ENCODE results near the gene COASY. TPM values are rescaled to one million over a fixed set of nuclear protein-coding genes. Genes with fewer than 3 reads are reported as not detected.
A peak's percentile ranks its signal among the peaks of the same experiment; 100 is the strongest.

The COASY gene
- total RNA-seq, 4 donors from 2014 or later: 13.4 to 27.5 (median 22.4) TPM

DNA sequence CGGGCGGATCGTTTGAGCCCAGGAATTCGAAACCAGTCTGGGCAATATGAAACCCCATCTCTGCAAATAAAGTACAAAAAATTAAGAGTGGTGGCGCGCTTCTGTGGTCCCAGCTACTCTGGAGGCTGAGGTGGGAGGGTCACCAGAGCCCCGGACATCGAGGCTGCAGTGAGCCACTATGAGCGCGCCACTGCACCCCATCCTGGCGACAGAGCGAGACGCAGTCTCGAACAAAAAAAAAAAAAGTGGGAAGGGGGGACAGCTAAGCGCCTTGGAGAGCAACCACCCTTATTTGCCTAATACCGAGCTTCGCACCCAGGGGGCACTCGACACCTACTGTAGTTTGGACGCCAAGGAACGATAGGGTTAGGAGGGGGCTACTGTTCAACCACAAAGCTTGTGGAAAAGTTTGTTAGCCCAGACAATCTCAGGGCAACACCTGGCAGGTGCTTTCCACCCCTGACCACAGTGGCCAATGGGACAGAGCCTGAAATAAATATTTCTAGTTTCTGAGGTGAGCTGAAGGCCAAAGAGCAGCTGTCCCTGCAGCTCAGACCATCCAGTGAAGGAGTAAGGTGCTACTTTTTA is 16.4 kb downstream of the COASY start:
- Histone ChIP-seq H3K27ac (replicated peaks in 1 of 4) (peak overlapping the region; percentile 84 to 91 (median 88)), H3K4me3 (peak overlapping the region; percentile 61 to 73 (median 70)), H3K4me1 (peaks cover 20 to 28% (median 24%) of the 10 kb centered on the region in 4 donors), H3K27me3 (no peaks in the 10 kb centered on the region), H3K9me3 (no peaks in the 10 kb centered on the region), H3K36me3 (peaks cover 36 to 62% (median 54%) of the 10 kb centered on the region in 4 donors)
- WGBS: 3% methylated on average over 15 of the region's 20 CpGs
- DNase-seq (ENCODE audit: extremely low spot score): peak; percentile 94
- intact Hi-C loops (cut with DNase I): loop anchor here (2.0 kb wide), 1 partner anchor 100 kb away; no protein-coding TSS in a partner anchor
- TF ChIP-seq, protein P1, sequence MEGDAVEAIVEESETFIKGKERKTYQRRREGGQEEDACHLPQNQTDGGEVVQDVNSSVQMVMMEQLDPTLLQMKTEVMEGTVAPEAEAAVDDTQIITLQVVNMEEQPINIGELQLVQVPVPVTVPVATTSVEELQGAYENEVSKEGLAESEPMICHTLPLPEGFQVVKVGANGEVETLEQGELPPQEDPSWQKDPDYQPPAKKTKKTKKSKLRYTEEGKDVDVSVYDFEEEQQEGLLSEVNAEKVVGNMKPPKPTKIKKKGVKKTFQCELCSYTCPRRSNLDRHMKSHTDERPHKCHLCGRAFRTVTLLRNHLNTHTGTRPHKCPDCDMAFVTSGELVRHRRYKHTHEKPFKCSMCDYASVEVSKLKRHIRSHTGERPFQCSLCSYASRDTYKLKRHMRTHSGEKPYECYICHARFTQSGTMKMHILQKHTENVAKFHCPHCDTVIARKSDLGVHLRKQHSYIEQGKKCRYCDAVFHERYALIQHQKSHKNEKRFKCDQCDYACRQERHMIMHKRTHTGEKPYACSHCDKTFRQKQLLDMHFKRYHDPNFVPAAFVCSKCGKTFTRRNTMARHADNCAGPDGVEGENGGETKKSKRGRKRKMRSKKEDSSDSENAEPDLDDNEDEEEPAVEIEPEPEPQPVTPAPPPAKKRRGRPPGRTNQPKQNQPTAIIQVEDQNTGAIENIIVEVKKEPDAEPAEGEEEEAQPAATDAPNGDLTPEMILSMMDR (IDR thresholded peaks at IDR 0.05): peak; percentile 69 to 81 (median 74)
- no peak for TF ChIP-seq POLR2A (IDR thresholded peaks at IDR 0.05; ENCODE audit: low read depth)

DNA sequence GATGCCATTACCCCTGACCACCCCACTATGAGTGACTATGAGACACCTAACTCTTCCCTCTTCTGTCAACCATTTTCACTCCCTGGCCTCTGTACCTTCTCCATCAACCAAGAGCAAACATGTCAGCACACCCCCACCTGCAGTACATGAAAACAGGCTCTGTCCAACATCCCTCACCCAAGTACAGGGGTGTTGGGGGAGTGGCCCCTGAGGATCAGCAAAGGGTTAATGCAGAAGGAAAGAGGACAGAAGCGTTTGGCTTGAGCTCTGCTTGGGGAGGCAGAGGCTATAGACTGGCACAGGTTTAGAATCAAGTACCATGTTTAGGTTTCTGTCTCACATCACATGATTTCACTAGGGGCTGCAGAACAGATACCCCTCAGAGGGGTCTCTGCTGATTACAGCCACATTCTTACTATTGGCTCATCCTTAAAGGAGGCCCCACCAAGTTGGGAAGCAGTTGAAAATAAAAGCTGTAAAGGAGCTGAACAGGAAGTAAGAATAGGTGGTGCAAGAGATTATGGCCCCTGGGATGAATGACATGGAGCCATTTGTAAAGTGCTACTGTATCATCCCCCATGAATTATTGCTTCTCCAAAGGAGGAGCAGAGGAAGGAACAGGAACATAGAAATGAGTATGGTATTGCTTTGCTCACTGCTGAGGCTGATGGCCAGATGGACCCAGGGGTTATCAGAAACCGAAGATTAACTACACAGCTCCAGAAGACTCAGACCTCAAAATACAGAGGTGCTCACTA is 18.0 kb downstream of the COASY start:
- Histone ChIP-seq H3K9me3 (no peaks in the 10 kb centered on the region), H3K27me3 (no peaks in the 10 kb centered on the region), H3K4me1 (peaks cover 20 to 28% (median 25%) of the 10 kb centered on the region in 4 donors), H3K36me3 (peaks cover 46 to 62% (median 56%) of the 10 kb centered on the region in 4 donors), H3K27ac (replicated peaks in 1 of 4) (no peak overlapping the region), H3K4me3 (no peak overlapping the region)
- no peak for DNase-seq (ENCODE audit: extremely low spot score)
- WGBS: 53% methylated on average over 2 of the region's 2 CpGs
- TF ChIP-seq POLR2AphosphoS5 (IDR thresholded peaks at IDR 0.05): no peak
- TF ChIP-seq, protein P1 (IDR thresholded peaks at IDR 0.05): no peak
- TF ChIP-seq POLR2A (IDR thresholded peaks at IDR 0.05; ENCODE audit: low read depth): no peak
- intact Hi-C loops (cut with DNase I): loop anchor here (2.0 kb wide), 1 partner anchor 99 kb away; no protein-coding TSS in a partner anchor

DNA sequence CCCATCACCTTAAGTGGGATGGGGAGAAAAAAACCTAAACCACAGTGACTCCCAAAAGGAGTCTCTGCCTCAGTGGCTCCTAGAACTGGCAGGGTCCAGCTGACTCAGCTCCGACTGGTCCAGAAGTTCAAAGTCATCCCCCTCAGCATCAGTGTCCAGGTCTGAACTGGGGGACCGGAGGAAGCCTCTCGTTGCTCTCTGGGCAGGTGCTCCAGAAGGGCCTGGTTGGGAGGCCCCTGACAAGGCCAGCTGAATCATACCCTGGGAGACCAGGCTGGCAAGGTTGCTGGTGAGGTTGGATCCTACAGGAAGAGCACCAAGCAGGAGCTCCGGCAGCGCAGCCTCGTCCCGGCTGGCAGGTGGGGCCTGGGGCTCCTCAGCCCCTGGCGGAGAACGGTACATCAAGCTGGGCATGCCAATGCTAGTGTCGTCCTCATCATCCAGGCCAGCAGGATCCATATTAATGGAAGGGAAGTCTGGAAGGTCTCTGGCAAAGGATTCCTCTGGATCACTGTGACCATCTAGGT is 19.9 kb downstream of the COASY start:
- no peak for DNase-seq (ENCODE audit: extremely low spot score)
- 94% methylated on average over 3 of the region's 10 CpGs for WGBS
- Histone ChIP-seq H3K27ac (replicated peaks in 1 of 4) (no peak overlapping the region), H3K27me3 (no peaks in the 10 kb centered on the region), H3K36me3 (peaks cover 60 to 75% (median 72%) of the 10 kb centered on the region in 4 donors), H3K4me3 (no peak overlapping the region), H3K4me1 (peaks cover 21 to 28% (median 26%) of the 10 kb centered on the region in 4 donors), H3K9me3 (no peaks in the 10 kb centered on the region)
- intact Hi-C loops (cut with DNase I): no loop called here
- TF ChIP-seq EP300 (IDR thresholded peaks at IDR 0.05): no peak
- no peak for TF ChIP-seq POLR2A (IDR thresholded peaks at IDR 0.05; ENCODE audit: low read depth)
- TF ChIP-seq, protein P1 (IDR thresholded peaks at IDR 0.05): no peak
- no peak for TF ChIP-seq POLR2AphosphoS5 (IDR thresholded peaks at IDR 0.05)

DNA sequence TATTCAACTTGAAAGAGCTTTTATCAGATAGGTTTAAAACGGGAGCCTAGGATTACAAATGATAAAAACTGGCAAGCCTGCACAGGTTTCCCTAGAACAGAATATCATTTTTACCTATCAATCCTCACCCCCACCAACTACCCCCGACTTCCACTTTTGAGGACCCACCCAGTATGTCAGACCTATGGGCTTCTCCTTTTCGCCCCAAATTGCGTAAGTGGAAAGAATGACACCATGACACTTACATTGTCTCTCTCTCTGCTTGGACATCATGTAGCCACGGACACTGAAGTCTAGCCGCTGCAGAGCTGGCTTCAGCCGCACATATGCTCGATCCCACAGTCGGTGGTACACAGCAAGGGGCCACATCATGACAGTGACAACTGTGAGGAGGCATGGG is 22.9 kb downstream of the COASY start:
- no peak overlapping the region for H3K4me3 ChIP-seq
- WGBS: 88% methylated on average over 9 of the region's 9 CpGs
- H3K27me3 ChIP-seq: no peaks in the 10 kb centered on the region
- DNase-seq (ENCODE audit: extremely low spot score): no peak
- H3K4me1 ChIP-seq: peaks cover 13 to 28% (median 24%) of the 10 kb centered on the region in 4 donors
- TF ChIP-seq POLR2AphosphoS5 (IDR thresholded peaks at IDR 0.05): no peak
- intact Hi-C loops (cut with DNase I): no loop called here
- peaks cover 64 to 99% (median 95%) of the 10 kb centered on the region in 4 donors for H3K36me3 ChIP-seq
- no peak overlapping the region for H3K27ac ChIP-seq (replicated peaks in 1 of 4)
- H3K9me3 ChIP-seq: no peaks in the 10 kb centered on the region

DNA sequence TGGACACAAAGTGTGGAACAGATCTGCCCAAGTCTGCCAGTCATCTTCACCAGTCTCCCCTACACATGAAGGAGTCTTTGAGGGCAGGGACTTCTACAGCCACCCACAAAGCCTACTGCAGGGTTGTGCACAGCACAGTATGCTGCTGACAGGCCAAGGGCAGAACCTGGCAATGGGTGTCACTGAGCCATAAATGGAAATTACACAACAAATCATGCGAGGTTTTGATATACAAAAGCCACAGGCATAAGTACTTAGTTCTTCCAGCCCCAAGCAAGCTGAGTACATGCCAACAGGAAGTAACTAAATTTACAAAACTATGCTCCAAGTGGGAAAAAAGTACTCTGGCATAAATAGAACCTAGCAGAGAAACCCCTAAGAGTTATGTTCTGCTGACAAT is 23.4 kb downstream of the COASY start:
- Histone ChIP-seq H3K27ac (replicated peaks in 1 of 4) (no peak overlapping the region), H3K9me3 (no peaks in the 10 kb centered on the region), H3K4me3 (no peak overlapping the region), H3K27me3 (no peaks in the 10 kb centered on the region), H3K36me3 (peaks cover 64 to 99% (median 95%) of the 10 kb centered on the region in 4 donors), H3K4me1 (peaks cover 13 to 28% (median 24%) of the 10 kb centered on the region in 4 donors)
- TF ChIP-seq, protein P1 (IDR thresholded peaks at IDR 0.05): no peak
- TF ChIP-seq POLR2AphosphoS5 (IDR thresholded peaks at IDR 0.05) (no peak), EP300 (IDR thresholded peaks at IDR 0.05) (no peak), POLR2A (IDR thresholded peaks at IDR 0.05; ENCODE audit: low read depth) (no peak)
- WGBS: 69% methylated on average over 1 of the region's 1 CpG
- intact Hi-C loops (cut with DNase I): no loop called here
- DNase-seq (ENCODE audit: extremely low spot score): no peak
